SK-N-SH (cell line): ENCODE results near the gene ATP1A2. TPM values are rescaled to one million over a fixed set of nuclear protein-coding genes. Genes with fewer than 3 reads are reported as not detected.

ENCODE experiments used
- CTCF ChIA-PET: fragments of 300-600, 350-600 bp; formaldehyde crosslinking; extraction: SDS; loops from one replicate; lab custom pipeline; 2021; lab: Yijun Ruan, JAX
- POLR2A ChIA-PET: fragments of 350-600 bp; sonication (Branson Sonifier 250); formaldehyde crosslinking; extraction: SDS; loops from one replicate; lab custom pipeline; 2020; ENCODE audit warnings: antibody characterized with exemption, inconsistent platforms; lab: Yijun Ruan, JAX
- DNase-seq: peaks from one replicate; pipeline ENCODE4 v3.0.0; 2012
- H2AFZ ChIP-seq: fragments of 200-600 bp; sonication (generic); 2 replicates; pipeline ENCODE4 v1.8.1; 2016; ENCODE audit warnings: antibody characterized with exemption, mild to moderate bottlenecking, low read depth
- H3F3A ChIP-seq: fragments of 200-600 bp; sonication (generic); replicated peaks from 2 replicates; pipeline ENCODE3; 2016; ENCODE audit warnings: antibody characterized with exemption, mild to moderate bottlenecking; ENCODE audit not compliant: insufficient read depth
- H3K27ac ChIP-seq, 2 experiments: fragments of 200-500 bp in 1 of 2; fragments of 200-600 bp in 1 of 2; sonication (Bioruptor generic) in 1 of 2; sonication (generic), shearing (Covaris generic) in 1 of 2; 2 replicates each; pipeline versions ENCODE4 v1.5.1 to v1.6.1; 2014 to 2016; ENCODE audit warnings: low read depth in 2 of 2, inconsistent platforms in 1 of 2, low read length in 1 of 2, mild to moderate bottlenecking in 1 of 2, mixed read lengths in 1 of 2
- H3K27me3 ChIP-seq: fragments of 200-600 bp; sonication (generic), shearing (Covaris generic); 2 replicates; pipeline ENCODE4 v1.6.1; 2016; ENCODE audit warnings: mixed run types; ENCODE audit not compliant: insufficient read depth
- H3K36me3 ChIP-seq, 2 experiments: fragments of 200-500 bp in 1 of 2; fragments of 200-600 bp in 1 of 2; sonication (Bioruptor generic) in 1 of 2; sonication (generic) in 1 of 2; replicated peaks in 1 of 2; 2 replicates each; pipeline versions ENCODE3 to v1.5.1; 2014 to 2016; ENCODE audit warnings: low read length in 1 of 2, mild to moderate bottlenecking in 1 of 2; ENCODE audit not compliant: insufficient read depth in 2 of 2, control insufficient read depth in 1 of 2
- H3K4me1 ChIP-seq, 2 experiments: fragments of 200-500 bp in 1 of 2; fragments of 200-600 bp in 1 of 2; sonication (Bioruptor generic) in 1 of 2; sonication (generic), shearing (Covaris generic) in 1 of 2; 2 replicates each; pipeline versions ENCODE4 v1.5.1 to v1.6.1; 2014 to 2016; ENCODE audit warnings: low read depth in 1 of 2, low read length in 1 of 2, mixed run types in 1 of 2; ENCODE audit not compliant: insufficient read depth in 2 of 2, control insufficient read depth in 1 of 2
- H3K4me2 ChIP-seq: fragments of 200-600 bp; sonication (generic), shearing (Covaris generic); 2 replicates; pipeline ENCODE4 v1.6.1; 2017; ENCODE audit warnings: mixed run types
- H3K4me3 ChIP-seq, 2 experiments: fragments of 200-500 bp in 1 of 2; fragments of 200-600 bp in 1 of 2; sonication (Bioruptor generic) in 1 of 2; sonication (generic), shearing (Covaris generic) in 1 of 2; 2 replicates each; pipeline versions ENCODE4 v1.5.1 to v1.8.1; 2014 to 2016; ENCODE audit warnings: low read depth in 2 of 2, inconsistent platforms in 1 of 2, low read length in 1 of 2, mild to moderate bottlenecking in 1 of 2, mixed read lengths in 1 of 2, moderate library complexity in 1 of 2
- H3K79me2 ChIP-seq: fragments of 200-600 bp; sonication (generic); 2 replicates; pipeline ENCODE4 v1.8.1; 2017; ENCODE audit warnings: mild to moderate bottlenecking; ENCODE audit not compliant: insufficient read depth
- H3K9ac ChIP-seq: fragments of 200-600 bp; sonication (generic); 2 replicates; pipeline ENCODE4 v1.6.1; 2017; ENCODE audit warnings: mixed run types
- H3K9me2 ChIP-seq: fragments of 200-600 bp; sonication (generic); 2 replicates; pipeline ENCODE4 v1.6.1; 2017; ENCODE audit warnings: mixed run types
- H3K9me3 ChIP-seq: fragments of 200-600 bp; sonication (generic); 2 replicates; pipeline ENCODE4 v1.6.1; 2017; ENCODE audit warnings: mixed run types, mild to moderate bottlenecking, moderate library complexity
- H4K20me1 ChIP-seq: fragments of 200-600 bp; sonication (generic); 2 replicates; pipeline ENCODE4 v1.6.1; 2017; ENCODE audit warnings: mild to moderate bottlenecking, mixed run types; ENCODE audit not compliant: insufficient read depth
- EZH2phosphoT487 ChIP-seq: fragments of 200-600 bp; sonication (generic); IDR thresholded peaks from 2 replicates; pipeline ENCODE4 v1.6.1; 2017; ENCODE audit warnings: low read depth, mixed run types, mild to moderate bottlenecking, antibody characterized with exemption, moderate library complexity, borderline replicate concordance
- GABPA ChIP-seq: IDR thresholded peaks from 2 replicates; pipeline ENCODE4 v1.4.0; 2012; ENCODE audit warnings: low read depth, mild to moderate bottlenecking
- GATA2 ChIP-seq: sonication (generic); formaldehyde crosslinking; IDR thresholded peaks from 2 replicates; pipeline ENCODE4 v1.5.0; 2020; ENCODE audit warnings: mild to moderate bottlenecking, missing genetic modification reagents
- NRF1 ChIP-seq: IDR thresholded peaks from 2 replicates; pipeline ENCODE4 v1.6.1; 2012; ENCODE audit warnings: low read depth, mild to moderate bottlenecking, low read length
- POLR2AphosphoS5 ChIP-seq: IDR thresholded peaks from 2 replicates; pipeline ENCODE4 v1.6.1; 2012; ENCODE audit warnings: low read depth, low read length
- RCOR1 ChIP-seq: fragments of 150-350 bp; IDR thresholded peaks from 2 replicates; pipeline ENCODE4 v1.6.1; 2017; ENCODE audit warnings: antibody characterized with exemption, low read length
- RFX5 ChIP-seq: IDR thresholded peaks from 2 replicates; pipeline ENCODE4 v1.6.1; 2012; ENCODE audit warnings: mild to moderate bottlenecking, improper control_type of control experiment, low read length
- RXRA ChIP-seq: IDR thresholded peaks from 2 replicates; pipeline ENCODE4 v1.4.0; 2012; ENCODE audit warnings: low read depth, mild to moderate bottlenecking, borderline replicate concordance
- SMC3 ChIP-seq: IDR thresholded peaks from 2 replicates; pipeline ENCODE4 v1.6.1; 2012; ENCODE audit warnings: low read depth, low read length, improper control_type of control experiment
- TEAD4 ChIP-seq: IDR thresholded peaks from 2 replicates; pipeline ENCODE4 v1.4.0; 2012; ENCODE audit warnings: mild to moderate bottlenecking, borderline replicate concordance; ENCODE audit not compliant: insufficient read depth
- WGBS: methylation state at CpG from one replicate; pipeline ENCODE4 v1.1.6; 2017; ENCODE audit warnings: low lambda C conversion rate; 5-methylcytosine and 5-hydroxymethylcytosine counted together
- polyA plus RNA-seq, 3 experiments: library from polyadenylated mRNA; depleted of rRNA; stranded (reverse); fragments of >200 nt; gene quantifications; 2 replicates each; pipeline ENCODE4 v1.2.3, GENCODE V29; 2012
- TF ChIP-seq, protein P1 (sequence below): IDR thresholded peaks from 2 replicates; pipeline ENCODE4 v1.4.0; 2012; ENCODE audit warnings: low read depth, borderline replicate concordance

Gene ATP1A2
- polyA plus RNA-seq, 1 of the 3 experiments (the other 2 are of a cell fraction), result 0.07 TPM

DNA sequence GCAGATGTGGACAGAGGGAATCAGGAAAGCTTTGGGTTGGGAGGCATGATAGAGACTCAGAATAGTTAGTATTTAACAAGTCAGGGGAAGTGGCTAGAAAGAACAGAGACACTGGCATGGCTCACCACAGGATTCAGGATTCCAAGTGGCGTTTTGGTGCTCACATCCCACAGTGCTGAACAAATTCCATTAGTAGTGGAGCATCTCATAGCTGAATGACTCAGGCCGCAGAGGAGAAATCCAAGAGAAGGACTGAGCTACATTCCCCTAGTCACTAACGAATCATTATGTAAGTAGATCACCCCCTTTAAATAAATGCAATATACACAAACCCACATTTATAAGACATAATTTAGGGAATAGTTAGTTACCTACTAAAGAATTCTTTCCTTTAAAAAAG lies 39.3 kb upstream of the ATP1A2 start:
- H3K27me3 ChIP-seq, result peaks cover 19% of the 10 kb centered on the region

DNA sequence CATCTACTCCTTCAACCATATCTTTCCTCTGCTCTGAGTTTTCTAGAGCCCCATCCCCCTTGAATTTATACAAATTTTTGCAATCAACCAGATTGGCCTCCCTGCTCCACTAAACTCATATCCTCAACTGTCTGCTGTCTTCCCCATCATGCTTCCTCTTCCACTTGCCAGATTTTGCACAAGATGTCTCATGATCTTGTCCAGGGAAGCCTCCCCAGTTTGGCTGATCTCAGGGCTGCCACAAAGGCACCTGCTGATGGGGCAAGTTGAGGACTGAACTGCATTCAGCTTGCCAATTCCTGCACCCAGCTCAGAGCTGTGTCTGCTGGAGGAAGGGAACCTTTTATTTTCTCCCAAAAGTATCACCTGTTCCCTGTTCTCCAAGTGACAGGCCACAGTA lies 38.1 kb upstream of the ATP1A2 start:
- H4K20me1 ChIP-seq, result no peaks in the 10 kb centered on the region
- H3K36me3 ChIP-seq, result no peaks in the 10 kb centered on the region
- TF ChIP-seq EZH2phosphoT487 (no peak), RFX5 (no peak), GATA2 (no peak), GABPA (no peak), RCOR1 (no peak), SMC3 (no peak), POLR2AphosphoS5 (no peak)
- TF ChIP-seq, protein P1, sequence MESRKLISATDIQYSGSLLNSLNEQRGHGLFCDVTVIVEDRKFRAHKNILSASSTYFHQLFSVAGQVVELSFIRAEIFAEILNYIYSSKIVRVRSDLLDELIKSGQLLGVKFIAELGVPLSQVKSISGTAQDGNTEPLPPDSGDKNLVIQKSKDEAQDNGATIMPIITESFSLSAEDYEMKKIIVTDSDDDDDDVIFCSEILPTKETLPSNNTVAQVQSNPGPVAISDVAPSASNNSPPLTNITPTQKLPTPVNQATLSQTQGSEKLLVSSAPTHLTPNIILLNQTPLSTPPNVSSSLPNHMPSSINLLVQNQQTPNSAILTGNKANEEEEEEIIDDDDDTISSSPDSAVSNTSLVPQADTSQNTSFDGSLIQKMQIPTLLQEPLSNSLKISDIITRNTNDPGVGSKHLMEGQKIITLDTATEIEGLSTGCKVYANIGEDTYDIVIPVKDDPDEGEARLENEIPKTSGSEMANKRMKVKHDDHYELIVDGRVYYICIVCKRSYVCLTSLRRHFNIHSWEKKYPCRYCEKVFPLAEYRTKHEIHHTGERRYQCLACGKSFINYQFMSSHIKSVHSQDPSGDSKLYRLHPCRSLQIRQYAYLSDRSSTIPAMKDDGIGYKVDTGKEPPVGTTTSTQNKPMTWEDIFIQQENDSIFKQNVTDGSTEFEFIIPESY, result no peak
- H3K9me3 ChIP-seq, result no peaks in the 10 kb centered on the region
- DNase-seq, result no peak
- H3K4me1 ChIP-seq, result peaks cover 0 to 10% of the 10 kb centered on the region in 2 experiments; a peak in 1 of 4 replicates
- no peaks in the 10 kb centered on the region for H3K79me2 ChIP-seq
- H2AFZ ChIP-seq, result no peak overlapping the region
- no peak overlapping the region for H3K4me3 ChIP-seq
- H3K27me3 ChIP-seq, result peaks cover 30% of the 10 kb centered on the region
- no peaks in the 10 kb centered on the region for H3K9me2 ChIP-seq
- no peaks in the 10 kb centered on the region for H3F3A ChIP-seq
- CTCF ChIA-PET, result interaction anchor here (0.8 to 14.2 kb wide), 17 partner anchors 9 to 214 kb away, joined by 3 to 163 read pairs (median 10); partner anchors contain the start of genes IGSF8, KCNJ10 and PIGM
- no peak overlapping the region for H3K4me2 ChIP-seq
- H3K27ac ChIP-seq, result no peak overlapping the region
- POLR2A ChIA-PET, result interaction anchor here (1.2 kb wide), 1 partner anchor 290 kb away, joined by 3 read pairs; no protein-coding TSS in a partner anchor
- no peak overlapping the region for H3K9ac ChIP-seq

More for the DNA sequence above, 39.3 kb upstream of the ATP1A2 start:
- peaks cover 0 to 5% of the 10 kb centered on the region in 2 experiments; a peak in 1 of 4 replicates for H3K4me1 ChIP-seq
- TF ChIP-seq NRF1 (no peak), TEAD4 (no peak), SMC3 (no peak), RXRA (no peak)
- TF ChIP-seq, all 33 proteins: peak for 0
- CTCF ChIA-PET, result interaction anchor here (10.7 to 14.2 kb wide), 2 partner anchors 9 to 30 kb away, joined by 74 to 163 read pairs; no protein-coding TSS in a partner anchor
- Histone ChIP-seq H3K4me2 (no peak overlapping the region), H3K36me3 (no peaks in the 10 kb centered on the region), H3K9ac (no peak overlapping the region), H2AFZ (no peak overlapping the region), H4K20me1 (no peaks in the 10 kb centered on the region), H3K9me2 (no peaks in the 10 kb centered on the region), H3K4me3 (no peak overlapping the region), H3K79me2 (no peaks in the 10 kb centered on the region), H3F3A (no peaks in the 10 kb centered on the region), H3K27ac (no peak overlapping the region), H3K9me3 (no peaks in the 10 kb centered on the region)
- no peak for DNase-seq
- POLR2A ChIA-PET, result no interaction called here
- 56% methylated on average over 3 of the region's 3 CpGs for WGBS
